PFSK-1 (cell line): Measurements from ENCODE around the gene LAMA3.

Experiments
- FOXP2 ChIP-seq: optimal IDR thresholded peaks from 2 replicates; pipeline ENCODE3; 2011; ENCODE audit warnings: borderline replicate concordance, control low read depth, inconsistent platforms; ENCODE audit not compliant: insufficient read depth; ENCODE audit errors: extremely low read length, extremely low read depth
- POLR2AphosphoS5 ChIP-seq: IDR thresholded peaks from 2 replicates; pipeline ENCODE4 v1.6.1; 2012; ENCODE audit warnings: low read depth, mild to moderate bottlenecking, control low read depth, low read length, moderate library complexity
- SIN3A ChIP-seq: IDR thresholded peaks from 2 replicates; pipeline ENCODE4 v1.6.1; 2012; ENCODE audit warnings: mild to moderate bottlenecking, low read length, moderate library complexity, borderline replicate concordance; ENCODE audit not compliant: insufficient read depth
- TAF1 ChIP-seq: IDR thresholded peaks from 2 replicates; pipeline ENCODE4 v1.6.1; 2012; ENCODE audit warnings: low read length, control low read depth, borderline replicate concordance; ENCODE audit not compliant: insufficient read depth
- TF ChIP-seq, protein P1 (sequence below), 2 experiments: IDR thresholded peaks; 2 replicates each; pipeline versions ENCODE4 v1.6.1 to v1.8.0; 2011 to 2012; ENCODE audit warnings: low read depth in 2 of 2, low read length in 2 of 2, control low read depth in 1 of 2, inconsistent platforms in 1 of 2, mild to moderate bottlenecking in 1 of 2, moderate library complexity in 1 of 2; ENCODE audit not compliant: insufficient read depth in 1 of 2

The LAMA3 gene

DNA sequence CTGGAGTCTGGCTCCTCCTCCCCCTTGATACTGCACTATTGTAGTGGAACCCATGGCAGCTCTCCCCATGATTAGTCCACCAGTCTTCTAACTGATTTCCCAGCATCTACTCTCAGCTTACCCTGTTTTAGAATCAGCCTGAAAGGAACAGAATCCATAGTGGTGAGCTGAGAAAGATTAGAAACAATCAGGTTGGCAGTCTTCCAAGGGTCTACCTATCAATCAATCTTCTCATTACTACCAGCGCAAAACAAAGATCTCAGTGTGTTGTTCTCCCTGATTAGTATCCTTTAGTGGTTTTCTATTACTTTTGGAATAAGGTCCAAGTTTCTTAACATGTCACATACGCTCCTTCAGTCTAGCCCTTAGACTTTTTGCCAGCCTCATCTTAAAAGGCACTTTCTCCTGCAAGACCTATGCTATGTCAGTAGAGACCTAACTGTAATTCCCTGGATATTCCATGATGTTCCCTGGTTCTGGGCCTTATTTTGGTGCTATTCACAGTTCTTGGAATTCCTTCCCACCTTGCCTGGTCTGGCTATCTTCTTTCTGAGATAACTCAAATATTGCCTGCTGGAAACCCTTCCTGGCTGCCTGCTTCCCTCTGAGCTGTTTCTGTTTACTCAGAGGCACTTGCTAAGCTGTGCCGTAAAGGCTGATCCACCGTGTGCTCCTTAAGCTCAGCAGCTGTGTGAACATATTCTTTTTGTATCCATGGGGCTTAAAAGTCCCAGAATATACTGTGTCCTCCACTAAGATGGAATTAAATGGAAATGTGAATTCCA, 32.6 kb downstream of the LAMA3 start:
- TF ChIP-seq, protein P1, sequence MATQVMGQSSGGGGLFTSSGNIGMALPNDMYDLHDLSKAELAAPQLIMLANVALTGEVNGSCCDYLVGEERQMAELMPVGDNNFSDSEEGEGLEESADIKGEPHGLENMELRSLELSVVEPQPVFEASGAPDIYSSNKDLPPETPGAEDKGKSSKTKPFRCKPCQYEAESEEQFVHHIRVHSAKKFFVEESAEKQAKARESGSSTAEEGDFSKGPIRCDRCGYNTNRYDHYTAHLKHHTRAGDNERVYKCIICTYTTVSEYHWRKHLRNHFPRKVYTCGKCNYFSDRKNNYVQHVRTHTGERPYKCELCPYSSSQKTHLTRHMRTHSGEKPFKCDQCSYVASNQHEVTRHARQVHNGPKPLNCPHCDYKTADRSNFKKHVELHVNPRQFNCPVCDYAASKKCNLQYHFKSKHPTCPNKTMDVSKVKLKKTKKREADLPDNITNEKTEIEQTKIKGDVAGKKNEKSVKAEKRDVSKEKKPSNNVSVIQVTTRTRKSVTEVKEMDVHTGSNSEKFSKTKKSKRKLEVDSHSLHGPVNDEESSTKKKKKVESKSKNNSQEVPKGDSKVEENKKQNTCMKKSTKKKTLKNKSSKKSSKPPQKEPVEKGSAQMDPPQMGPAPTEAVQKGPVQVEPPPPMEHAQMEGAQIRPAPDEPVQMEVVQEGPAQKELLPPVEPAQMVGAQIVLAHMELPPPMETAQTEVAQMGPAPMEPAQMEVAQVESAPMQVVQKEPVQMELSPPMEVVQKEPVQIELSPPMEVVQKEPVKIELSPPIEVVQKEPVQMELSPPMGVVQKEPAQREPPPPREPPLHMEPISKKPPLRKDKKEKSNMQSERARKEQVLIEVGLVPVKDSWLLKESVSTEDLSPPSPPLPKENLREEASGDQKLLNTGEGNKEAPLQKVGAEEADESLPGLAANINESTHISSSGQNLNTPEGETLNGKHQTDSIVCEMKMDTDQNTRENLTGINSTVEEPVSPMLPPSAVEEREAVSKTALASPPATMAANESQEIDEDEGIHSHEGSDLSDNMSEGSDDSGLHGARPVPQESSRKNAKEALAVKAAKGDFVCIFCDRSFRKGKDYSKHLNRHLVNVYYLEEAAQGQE (IDR thresholded peaks at IDR 0.05; ENCODE audit: insufficient read depth in 1 of 2, low read depth in 2 of 2, low read length in 2 of 2): no peak
- TF ChIP-seq SIN3A (no peak), POLR2AphosphoS5 (no peak), FOXP2 (no peak), TAF1 (no peak)

DNA sequence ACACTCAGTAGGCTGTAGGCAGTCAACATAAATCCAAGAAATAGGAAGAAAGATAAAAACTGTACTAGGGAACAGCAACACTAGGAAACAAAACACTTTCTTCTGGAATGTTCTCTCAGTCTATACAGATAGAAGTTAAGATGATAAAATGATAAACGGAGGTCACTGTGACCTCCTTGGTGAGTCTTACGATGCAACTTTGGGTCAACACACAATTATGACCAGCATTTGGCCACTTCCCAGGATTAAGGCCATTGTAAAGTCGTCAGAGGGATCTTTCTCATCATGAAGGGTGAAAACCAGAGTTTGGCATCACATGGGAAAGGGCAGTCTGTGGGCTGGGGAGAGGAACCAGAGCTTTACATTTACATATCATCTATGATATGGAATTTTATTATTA, 33.4 kb downstream of the LAMA3 start:
- no peak for TF ChIP-seq SIN3A
- TF ChIP-seq TAF1: no peak
- TF ChIP-seq, protein P1 (IDR thresholded peaks at IDR 0.05; ENCODE audit: insufficient read depth in 1 of 2, low read depth in 2 of 2, low read length in 2 of 2): no peak
- TF ChIP-seq POLR2AphosphoS5: no peak
- no peak for TF ChIP-seq FOXP2

DNA sequence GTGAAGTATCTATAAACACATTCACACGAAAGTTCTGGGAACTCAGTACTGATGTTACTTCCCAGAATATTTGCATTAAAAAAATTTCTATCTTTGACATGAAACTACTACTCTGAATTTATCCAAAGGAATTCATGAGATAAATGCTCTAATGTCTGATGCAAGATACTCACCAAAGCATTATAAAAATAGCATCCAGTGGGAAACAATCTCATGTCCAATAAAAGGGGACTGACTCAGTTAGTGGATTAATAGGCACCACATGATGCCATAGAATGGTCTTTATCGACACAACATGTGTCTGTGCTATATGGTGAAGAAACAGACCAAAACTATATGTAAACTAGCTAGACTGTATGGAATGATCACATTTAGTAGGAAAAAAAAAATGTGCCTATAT, 33.9 kb downstream of the LAMA3 start:
- TF ChIP-seq SIN3A: no peak
- no peak for TF ChIP-seq POLR2AphosphoS5
- no peak for TF ChIP-seq TAF1
- no peak for TF ChIP-seq FOXP2

DNA sequence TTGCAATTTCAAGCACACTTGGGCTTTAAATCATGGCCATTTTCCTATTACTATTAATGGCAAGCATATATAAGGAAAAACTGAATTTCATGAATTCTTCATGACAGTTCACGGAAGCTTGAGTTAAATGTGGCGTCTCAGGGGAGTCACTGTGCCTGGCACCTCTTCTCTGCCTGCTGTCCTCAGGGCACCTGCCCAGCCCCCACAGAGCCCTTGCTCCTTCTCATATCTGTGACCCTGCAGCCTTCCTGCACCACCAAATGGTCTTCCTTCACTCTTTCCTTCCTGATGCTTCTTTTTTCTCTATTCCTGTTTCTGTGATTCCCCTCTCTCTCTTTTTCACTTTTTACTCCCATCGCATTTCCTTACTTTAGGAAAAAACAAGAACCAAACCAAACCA, 35.4 kb downstream of the LAMA3 start:
- TF ChIP-seq FOXP2 (no peak), POLR2AphosphoS5 (no peak), SIN3A (no peak), TAF1 (no peak)
- TF ChIP-seq, protein P1 (IDR thresholded peaks at IDR 0.05; ENCODE audit: insufficient read depth in 1 of 2, low read depth in 2 of 2, low read length in 2 of 2): no peak

DNA sequence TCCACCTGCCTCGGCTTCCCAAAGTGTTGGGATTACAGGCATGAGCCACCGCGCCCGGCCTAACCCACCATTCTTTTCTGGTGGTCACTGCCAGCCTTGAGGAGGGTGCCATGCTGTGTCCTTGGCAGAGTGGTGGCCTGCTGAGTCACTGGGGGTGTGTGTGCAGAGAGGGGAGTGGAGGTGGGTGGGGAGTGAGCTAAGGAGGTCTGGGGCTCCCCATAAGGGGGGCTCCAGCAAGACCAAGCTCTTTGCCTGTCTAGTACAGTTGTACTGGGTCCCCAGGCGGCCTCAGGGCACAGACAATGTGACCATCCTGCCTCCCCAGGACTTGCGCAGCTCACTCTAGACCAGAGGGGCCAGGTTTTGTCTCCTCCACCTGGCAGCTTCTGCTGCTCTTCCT, 36.1 kb downstream of the LAMA3 start:
- TF ChIP-seq TAF1 (no peak), SIN3A (no peak), POLR2AphosphoS5 (no peak), FOXP2 (no peak)
- TF ChIP-seq, protein P1 (IDR thresholded peaks at IDR 0.05; ENCODE audit: insufficient read depth in 1 of 2, low read depth in 2 of 2, low read length in 2 of 2): no peak
